Measurements from ENCODE around the gene SAE1. TPM values are rescaled to one million over a fixed set of nuclear protein-coding genes. Genes with fewer than 3 reads are reported as not detected.

The SAE1 gene
- total RNA-seq, 1 experiment from 2014 or later: 234 TPM

- no peak overlapping the region for H2AFZ ChIP-seq (ENCODE audit: low read length)
- H4K91ac ChIP-seq (ENCODE audit: insufficient read length, low read depth, low read length): no peak overlapping the region
- no peak overlapping the region for H3K23ac ChIP-seq (ENCODE audit: insufficient read length, low read depth, low read length)
- H3K27ac ChIP-seq (ENCODE audit: insufficient read length, low read depth, low read length): no peak overlapping the region
- no peaks in the 10 kb centered on the region for H3K9me3 ChIP-seq (ENCODE audit: control insufficient read depth, low read depth, low read length)
- no peak overlapping the region for H3K14ac ChIP-seq (ENCODE audit: insufficient read depth, low read length)
- no peak overlapping the region for H3T11ph ChIP-seq (ENCODE audit: low read length)
- H3K23me2 ChIP-seq (ENCODE audit: insufficient read length, low read depth, low read length, poor library complexity, severe bottlenecking): no peaks in the 10 kb centered on the region
- H4K20me1 ChIP-seq (ENCODE audit: control insufficient read depth, insufficient read depth, insufficient read length): no peaks in the 10 kb centered on the region
- no peaks in the 10 kb centered on the region for H3K27me3 Mint-ChIP-seq (ENCODE audit: low read depth)
- no peak overlapping the region for H2BK5ac ChIP-seq (ENCODE audit: insufficient read length, low read length)
- H2BK20ac ChIP-seq (ENCODE audit: low read depth, low read length, poor library complexity, severe bottlenecking): no peak overlapping the region
- H3K9me3 Mint-ChIP-seq: no peaks in the 10 kb centered on the region
- no peak overlapping the region for H2AK5ac ChIP-seq (ENCODE audit: insufficient read length, low read length)
- no peak overlapping the region for H3K56ac ChIP-seq (ENCODE audit: insufficient read length, low read depth, low read length)
- peaks cover 8% of the 10 kb centered on the region in 2 experiments; a peak in 2 of 4 replicates for H3K4me1 Mint-ChIP-seq
- no peak for DNase-seq
- H3K36me3 Mint-ChIP-seq (ENCODE audit: insufficient read depth in 1 of 3, low read depth in 3 of 3): peaks cover 41 to 92% (median 90%) of the 10 kb centered on the region in 3 experiments; a peak in 6 of 7 replicates
- WGBS (ENCODE audit: extremely low coverage, insufficient read length, low lambda C conversion rate): no CpG with 5 or more reads among the region's 24 CpGs
- H3K79me1 ChIP-seq (ENCODE audit: insufficient read depth, low read depth, low read length, poor library complexity, severe bottlenecking): no peaks in the 10 kb centered on the region
- H3K27ac Mint-ChIP-seq: peak overlapping the region in 2 of 3 experiments; percentile 44 to 51; a peak in 2 of 7 replicates
- no peak overlapping the region for H3K9ac ChIP-seq (ENCODE audit: extremely low read depth, insufficient read length, low read length)
- H3K4me3 Mint-ChIP-seq: no peak overlapping the region
- H3K27me3 ChIP-seq (ENCODE audit: insufficient read depth, low read length): no peaks in the 10 kb centered on the region
- no peak overlapping the region for H3K4ac ChIP-seq (ENCODE audit: low read depth, low read length)
- H3K4me2 ChIP-seq (ENCODE audit: insufficient read depth, insufficient read length, low read length): no peak overlapping the region
- H3K4me1 ChIP-seq (ENCODE audit: insufficient read depth, low read length): peaks cover 4% of the 10 kb centered on the region; the same call in 1 of the 2 replicates
- TF ChIP-seq, protein P1, sequence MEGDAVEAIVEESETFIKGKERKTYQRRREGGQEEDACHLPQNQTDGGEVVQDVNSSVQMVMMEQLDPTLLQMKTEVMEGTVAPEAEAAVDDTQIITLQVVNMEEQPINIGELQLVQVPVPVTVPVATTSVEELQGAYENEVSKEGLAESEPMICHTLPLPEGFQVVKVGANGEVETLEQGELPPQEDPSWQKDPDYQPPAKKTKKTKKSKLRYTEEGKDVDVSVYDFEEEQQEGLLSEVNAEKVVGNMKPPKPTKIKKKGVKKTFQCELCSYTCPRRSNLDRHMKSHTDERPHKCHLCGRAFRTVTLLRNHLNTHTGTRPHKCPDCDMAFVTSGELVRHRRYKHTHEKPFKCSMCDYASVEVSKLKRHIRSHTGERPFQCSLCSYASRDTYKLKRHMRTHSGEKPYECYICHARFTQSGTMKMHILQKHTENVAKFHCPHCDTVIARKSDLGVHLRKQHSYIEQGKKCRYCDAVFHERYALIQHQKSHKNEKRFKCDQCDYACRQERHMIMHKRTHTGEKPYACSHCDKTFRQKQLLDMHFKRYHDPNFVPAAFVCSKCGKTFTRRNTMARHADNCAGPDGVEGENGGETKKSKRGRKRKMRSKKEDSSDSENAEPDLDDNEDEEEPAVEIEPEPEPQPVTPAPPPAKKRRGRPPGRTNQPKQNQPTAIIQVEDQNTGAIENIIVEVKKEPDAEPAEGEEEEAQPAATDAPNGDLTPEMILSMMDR (conservative IDR thresholded peaks at IDR 0.05): no peak
- no peak overlapping the region for H2BK15ac ChIP-seq (ENCODE audit: low read depth, low read length)
- no peak overlapping the region for H2BK120ac ChIP-seq (ENCODE audit: low read depth, low read length, poor library complexity, severe bottlenecking)
- no peak overlapping the region for H4K5ac ChIP-seq (ENCODE audit: insufficient read length, low read depth, low read length)
- no peak overlapping the region for H2BK12ac ChIP-seq (ENCODE audit: insufficient read length, low read depth, low read length)
- H4K8ac ChIP-seq (replicated peaks; ENCODE audit: insufficient read length, low read depth, low read length): no peak overlapping the region
- H3K79me2 ChIP-seq (ENCODE audit: insufficient read depth, low read length): no peaks in the 10 kb centered on the region
- no peak overlapping the region for H3K18ac ChIP-seq (ENCODE audit: insufficient read length, low read depth, low read length)
Measured at GRCh38 chr19:47084879-47085439, 45.7 kb upstream of the SAE1 start.

Measured in H9 (cell line).